GM23338 (cell line): ENCODE results near the gene DNAJC15.

Source experiments
- CREB1 ChIP-seq: fragments of 250-450 bp; sonication (Bioruptor Pico); IDR thresholded peaks from 2 replicates; pipeline ENCODE4 v1.5.0; 2020; ENCODE audit warnings: low read depth, mild to moderate bottlenecking, moderate library complexity
- EZH2 ChIP-seq: fragments of 200-600 bp; sonication (generic); IDR thresholded peaks from one replicate; pipeline ENCODE4 v1.8.0; 2017; ENCODE audit warnings: antibody characterized with exemption, mild to moderate bottlenecking, low read depth; ENCODE audit not compliant: unreplicated experiment
- EZH2phosphoT487 ChIP-seq: fragments of 200-600 bp; sonication (generic); IDR thresholded peaks from one replicate; pipeline ENCODE4 v1.8.1; 2018; ENCODE audit warnings: antibody characterized with exemption; ENCODE audit not compliant: unreplicated experiment
- JUNB ChIP-seq: IDR thresholded peaks from one replicate; pipeline ENCODE4 v1.6.1; 2016; ENCODE audit warnings: antibody characterized with exemption; ENCODE audit not compliant: unreplicated experiment
- POLR2AphosphoS5 ChIP-seq: IDR thresholded peaks from 2 replicates; pipeline ENCODE4 v1.6.1; 2016; ENCODE audit warnings: antibody characterized with exemption, low read depth
- REST ChIP-seq: IDR thresholded peaks from one replicate; pipeline ENCODE4 v1.6.1; 2018; ENCODE audit warnings: antibody characterized with exemption; ENCODE audit not compliant: unreplicated experiment
- ZNF331 ChIP-seq: fragments of 250-450 bp; sonication (Bioruptor Pico); IDR thresholded peaks from 2 replicates; pipeline ENCODE4 v1.5.0; 2020; ENCODE audit warnings: low read depth, mild to moderate bottlenecking, moderate library complexity
- TF ChIP-seq, protein P1 (sequence below), 2 experiments: fragments of 200-600 bp in 1 of 2; sonication (generic) in 1 of 2; conservative IDR thresholded peaks; 2 replicates each; pipeline versions ENCODE4 v1.5.1 to v1.6.1; 2016 to 2017; ENCODE audit warnings: antibody characterized with exemption in 2 of 2, low read depth in 2 of 2, mild to moderate bottlenecking in 2 of 2, moderate library complexity in 1 of 2

DNA sequence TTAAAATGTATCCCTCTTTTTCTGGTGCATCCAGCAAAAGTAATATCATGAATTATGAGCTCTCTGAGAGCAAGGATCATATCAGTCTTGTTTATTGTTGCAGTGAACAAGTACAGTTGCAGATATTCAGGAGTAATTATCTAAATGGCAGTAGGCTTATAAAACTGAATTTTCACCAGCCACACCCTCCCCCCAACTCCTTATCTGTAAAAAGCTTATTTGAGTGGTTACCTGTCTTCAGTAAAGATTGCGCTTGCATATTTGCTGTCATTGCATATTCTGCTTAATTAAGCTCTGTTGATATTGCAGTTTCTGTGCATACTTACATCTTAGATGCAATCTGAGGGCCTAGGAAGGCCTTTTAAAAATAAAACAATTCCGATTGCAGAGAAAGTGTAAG is 87.3 kb downstream of the DNAJC15 start:
- TF ChIP-seq, protein P1, sequence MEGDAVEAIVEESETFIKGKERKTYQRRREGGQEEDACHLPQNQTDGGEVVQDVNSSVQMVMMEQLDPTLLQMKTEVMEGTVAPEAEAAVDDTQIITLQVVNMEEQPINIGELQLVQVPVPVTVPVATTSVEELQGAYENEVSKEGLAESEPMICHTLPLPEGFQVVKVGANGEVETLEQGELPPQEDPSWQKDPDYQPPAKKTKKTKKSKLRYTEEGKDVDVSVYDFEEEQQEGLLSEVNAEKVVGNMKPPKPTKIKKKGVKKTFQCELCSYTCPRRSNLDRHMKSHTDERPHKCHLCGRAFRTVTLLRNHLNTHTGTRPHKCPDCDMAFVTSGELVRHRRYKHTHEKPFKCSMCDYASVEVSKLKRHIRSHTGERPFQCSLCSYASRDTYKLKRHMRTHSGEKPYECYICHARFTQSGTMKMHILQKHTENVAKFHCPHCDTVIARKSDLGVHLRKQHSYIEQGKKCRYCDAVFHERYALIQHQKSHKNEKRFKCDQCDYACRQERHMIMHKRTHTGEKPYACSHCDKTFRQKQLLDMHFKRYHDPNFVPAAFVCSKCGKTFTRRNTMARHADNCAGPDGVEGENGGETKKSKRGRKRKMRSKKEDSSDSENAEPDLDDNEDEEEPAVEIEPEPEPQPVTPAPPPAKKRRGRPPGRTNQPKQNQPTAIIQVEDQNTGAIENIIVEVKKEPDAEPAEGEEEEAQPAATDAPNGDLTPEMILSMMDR (conservative IDR thresholded peaks at IDR 0.05; ENCODE audit: low read depth in 2 of 2): no peak
- TF ChIP-seq CREB1 (CRISPR knock-in tag): no peak
- no peak for TF ChIP-seq EZH2
- TF ChIP-seq JUNB: no peak
- TF ChIP-seq REST: no peak
- TF ChIP-seq POLR2AphosphoS5: no peak
- no peak for TF ChIP-seq EZH2phosphoT487
- TF ChIP-seq ZNF331 (CRISPR knock-in tag): no peak
